ENCODE results near the gene MTMR2.

DNA sequence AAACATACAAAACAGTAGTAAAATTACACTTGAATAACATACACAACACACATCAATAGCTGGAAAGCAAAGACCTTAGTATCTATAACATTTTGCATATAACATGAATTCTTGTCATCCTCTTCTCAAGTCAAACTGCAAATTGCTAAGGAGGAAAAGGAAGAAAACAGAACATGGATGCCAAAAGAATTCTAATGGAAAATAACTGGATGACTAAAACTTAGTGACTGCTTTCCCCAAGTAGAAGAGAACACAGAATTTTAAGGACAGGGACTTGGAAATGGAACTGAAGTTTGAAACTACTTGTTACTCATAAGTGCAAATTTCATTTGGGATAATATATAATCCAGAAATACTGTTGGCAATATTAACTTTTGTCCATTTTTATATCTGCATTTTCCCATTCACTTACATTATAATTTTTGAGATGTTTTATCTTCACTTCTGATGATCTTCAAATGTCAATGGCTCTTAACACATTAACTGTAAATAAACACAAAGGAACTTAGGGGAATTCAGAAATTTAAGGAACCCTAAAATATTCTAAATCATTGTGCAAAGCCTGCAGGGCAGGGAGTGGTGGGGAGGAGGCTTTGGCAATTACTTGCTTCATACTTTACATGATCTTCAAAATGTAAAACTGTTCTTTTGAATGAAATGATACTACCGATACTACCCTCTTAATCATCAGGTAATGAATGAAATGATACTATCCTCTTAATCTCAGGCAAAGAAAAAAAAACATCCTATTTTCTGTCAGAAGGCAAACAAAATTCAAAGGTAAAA lies 9.9 kb downstream of the MTMR2 start:
- TF ChIP-seq, protein P1, sequence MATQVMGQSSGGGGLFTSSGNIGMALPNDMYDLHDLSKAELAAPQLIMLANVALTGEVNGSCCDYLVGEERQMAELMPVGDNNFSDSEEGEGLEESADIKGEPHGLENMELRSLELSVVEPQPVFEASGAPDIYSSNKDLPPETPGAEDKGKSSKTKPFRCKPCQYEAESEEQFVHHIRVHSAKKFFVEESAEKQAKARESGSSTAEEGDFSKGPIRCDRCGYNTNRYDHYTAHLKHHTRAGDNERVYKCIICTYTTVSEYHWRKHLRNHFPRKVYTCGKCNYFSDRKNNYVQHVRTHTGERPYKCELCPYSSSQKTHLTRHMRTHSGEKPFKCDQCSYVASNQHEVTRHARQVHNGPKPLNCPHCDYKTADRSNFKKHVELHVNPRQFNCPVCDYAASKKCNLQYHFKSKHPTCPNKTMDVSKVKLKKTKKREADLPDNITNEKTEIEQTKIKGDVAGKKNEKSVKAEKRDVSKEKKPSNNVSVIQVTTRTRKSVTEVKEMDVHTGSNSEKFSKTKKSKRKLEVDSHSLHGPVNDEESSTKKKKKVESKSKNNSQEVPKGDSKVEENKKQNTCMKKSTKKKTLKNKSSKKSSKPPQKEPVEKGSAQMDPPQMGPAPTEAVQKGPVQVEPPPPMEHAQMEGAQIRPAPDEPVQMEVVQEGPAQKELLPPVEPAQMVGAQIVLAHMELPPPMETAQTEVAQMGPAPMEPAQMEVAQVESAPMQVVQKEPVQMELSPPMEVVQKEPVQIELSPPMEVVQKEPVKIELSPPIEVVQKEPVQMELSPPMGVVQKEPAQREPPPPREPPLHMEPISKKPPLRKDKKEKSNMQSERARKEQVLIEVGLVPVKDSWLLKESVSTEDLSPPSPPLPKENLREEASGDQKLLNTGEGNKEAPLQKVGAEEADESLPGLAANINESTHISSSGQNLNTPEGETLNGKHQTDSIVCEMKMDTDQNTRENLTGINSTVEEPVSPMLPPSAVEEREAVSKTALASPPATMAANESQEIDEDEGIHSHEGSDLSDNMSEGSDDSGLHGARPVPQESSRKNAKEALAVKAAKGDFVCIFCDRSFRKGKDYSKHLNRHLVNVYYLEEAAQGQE (IDR thresholded peaks at IDR 0.05; ENCODE audit: insufficient replicate concordance, low read depth), result no peak
- TF ChIP-seq, protein P2, sequence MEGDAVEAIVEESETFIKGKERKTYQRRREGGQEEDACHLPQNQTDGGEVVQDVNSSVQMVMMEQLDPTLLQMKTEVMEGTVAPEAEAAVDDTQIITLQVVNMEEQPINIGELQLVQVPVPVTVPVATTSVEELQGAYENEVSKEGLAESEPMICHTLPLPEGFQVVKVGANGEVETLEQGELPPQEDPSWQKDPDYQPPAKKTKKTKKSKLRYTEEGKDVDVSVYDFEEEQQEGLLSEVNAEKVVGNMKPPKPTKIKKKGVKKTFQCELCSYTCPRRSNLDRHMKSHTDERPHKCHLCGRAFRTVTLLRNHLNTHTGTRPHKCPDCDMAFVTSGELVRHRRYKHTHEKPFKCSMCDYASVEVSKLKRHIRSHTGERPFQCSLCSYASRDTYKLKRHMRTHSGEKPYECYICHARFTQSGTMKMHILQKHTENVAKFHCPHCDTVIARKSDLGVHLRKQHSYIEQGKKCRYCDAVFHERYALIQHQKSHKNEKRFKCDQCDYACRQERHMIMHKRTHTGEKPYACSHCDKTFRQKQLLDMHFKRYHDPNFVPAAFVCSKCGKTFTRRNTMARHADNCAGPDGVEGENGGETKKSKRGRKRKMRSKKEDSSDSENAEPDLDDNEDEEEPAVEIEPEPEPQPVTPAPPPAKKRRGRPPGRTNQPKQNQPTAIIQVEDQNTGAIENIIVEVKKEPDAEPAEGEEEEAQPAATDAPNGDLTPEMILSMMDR (IDR thresholded peaks at IDR 0.05; ENCODE audit: insufficient read depth, low read length), result no peak
- TF ChIP-seq POLR2AphosphoS5 (IDR thresholded peaks at IDR 0.05; ENCODE audit: low read depth) (no peak), GABPA (IDR thresholded peaks at IDR 0.05; ENCODE audit: low read depth) (no peak)
